Myocyte (in vitro differentiated cells): ENCODE results near the gene PTRH2. TPM values are rescaled to one million over a fixed set of nuclear protein-coding genes. Genes with fewer than 3 reads are reported as not detected.
"Not testable (repeated sequence)": the region's sequence is repeated elsewhere in the genome, so short reads cannot be mapped to it uniquely, and the experiment has no call there.

Experiments
- DNase-seq: peaks from one replicate; pipeline ENCODE4 v3.0.0-alpha.2; 2012; ENCODE audit warnings: low read depth
- polyA plus RNA-seq: library from polyadenylated mRNA; unstranded; fragments of >200 nt; gene quantifications from one replicate; pipeline ENCODE4 v1.2.1, GENCODE V29; 2012; ENCODE audit warnings: missing spikeins
- total RNA-seq: library from RNA; depleted of rRNA; stranded (reverse); fragments of >200 nt; gene quantifications from 2 replicates; pipeline ENCODE4 v1.2.3, GENCODE V29; 2014

Gene PTRH2
- total RNA-seq, result 27.2 and 37.9 TPM in 2 replicates
- polyA plus RNA-seq, result 38.6 TPM

GRCh38 chr17:59707149-59707970 is at the start of gene PTRH2, which contains the start of gene VMP1:
Gene PTRH2 (minus strand): TSS chr17:59707430. CDS start chr17:59697978, 9,452 bp downstream.
Gene VMP1 (plus strand): TSS chr17:59707654. CDS start chr17:59731447, 23,793 bp downstream.
- peak; percentile 100 for DNase-seq

GRCh38 chr17:59756236-59756818 is 49.1 kb upstream of the PTRH2 start:
- peak; percentile 68 for DNase-seq

- DNase-seq, result not testable (repeated sequence)
Measured at GRCh38 chr17:59755069-59755468, 47.8 kb upstream of the PTRH2 start.

GRCh38 chr17:59754552-59754951 is 47.3 kb upstream of the PTRH2 start:
- peak; percentile 72 for DNase-seq

- DNase-seq, result peak; percentile 93
Measured at GRCh38 chr17:59753522-59754467, 46.6 kb upstream of the PTRH2 start.

GRCh38 chr17:59752922-59753321 is 45.7 kb upstream of the PTRH2 start:
- DNase-seq, result no peak

GRCh38 chr17:59752446-59752845 is 45.2 kb upstream of the PTRH2 start:
- no peak for DNase-seq

GRCh38 chr17:59751955-59752413 is 44.8 kb upstream of the PTRH2 start:
- no peak for DNase-seq

GRCh38 chr17:59748591-59748990 is 41.4 kb upstream of the PTRH2 start:
- DNase-seq, result no peak

- peak; percentile 62 for DNase-seq
Measured at GRCh38 chr17:59746849-59747445, 39.7 kb upstream of the PTRH2 start.

- no peak for DNase-seq
Measured at GRCh38 chr17:59745040-59745439, 37.8 kb upstream of the PTRH2 start.

GRCh38 chr17:59743842-59744241 is 36.6 kb upstream of the PTRH2 start:
- DNase-seq, result no peak

- DNase-seq, result no peak
Measured at GRCh38 chr17:59737324-59737723, 30.1 kb upstream of the PTRH2 start.

- DNase-seq, result no peak
Measured at GRCh38 chr17:59734226-59734625, 27.0 kb upstream of the PTRH2 start.

- DNase-seq, result no peak
Measured at GRCh38 chr17:59733697-59734096, 26.5 kb upstream of the PTRH2 start.

- no peak for DNase-seq
Measured at GRCh38 chr17:59730268-59730834, 23.1 kb upstream of the PTRH2 start.

- no peak for DNase-seq
Measured at GRCh38 chr17:59727817-59728533, 20.7 kb upstream of the PTRH2 start.

- no peak for DNase-seq
Measured at GRCh38 chr17:59725691-59726090, 18.5 kb upstream of the PTRH2 start.

- no peak for DNase-seq
Measured at GRCh38 chr17:59723607-59724006, 16.4 kb upstream of the PTRH2 start.

- DNase-seq, result no peak
Measured at GRCh38 chr17:59723041-59723440, 15.8 kb upstream of the PTRH2 start.
